Neural cell (in vitro differentiated cells): Measurements from ENCODE around the gene SRC. TPM values are rescaled to one million over a fixed set of nuclear protein-coding genes. Genes with fewer than 3 reads are reported as not detected.

Experiments used
- H2AFZ ChIP-seq: fragments of 200-600, 300-800 bp; sonication (generic), shearing (Covaris generic); 2 replicates; pipeline ENCODE4 v1.6.0; 2014; ENCODE audit warnings: low read depth, mild to moderate bottlenecking, antibody characterized with exemption, low read length, moderate library complexity
- H3F3A ChIP-seq: fragments of 200-600 bp; shearing (Covaris generic); 2 replicates; pipeline ENCODE4 v1.6.1; 2016; ENCODE audit warnings: mild to moderate bottlenecking, moderate library complexity, mixed read lengths, antibody characterized with exemption, low read length; ENCODE audit not compliant: insufficient read depth, poor library complexity, severe bottlenecking
- H3K27ac ChIP-seq: fragments of 200-600, 300-800 bp; sonication (generic), shearing (Covaris generic); 2 replicates; pipeline ENCODE4 v1.5.1; 2014; ENCODE audit warnings: mild to moderate bottlenecking, low read length, moderate library complexity
- H3K27me3 ChIP-seq: fragments of 300-800, 200-600 bp; sonication (generic), shearing (Covaris generic); 2 replicates; pipeline ENCODE4 v1.6.0; 2014; ENCODE audit warnings: mild to moderate bottlenecking, low read depth, low read length, moderate library complexity; ENCODE audit not compliant: insufficient read depth
- H3K36me3 ChIP-seq: fragments of 300-800, 200-600 bp; sonication (generic), shearing (Covaris generic); 2 replicates; pipeline ENCODE4 v1.5.1; 2014; ENCODE audit warnings: mild to moderate bottlenecking, antibody characterized with exemption, low read length, moderate library complexity; ENCODE audit not compliant: insufficient read depth
- H3K4me2 ChIP-seq: fragments of 300-800, 200-600 bp; sonication (generic), shearing (Covaris generic); 2 replicates; pipeline ENCODE4 v1.6.0; 2014; ENCODE audit warnings: mild to moderate bottlenecking, low read length
- H3K4me3 ChIP-seq: fragments of 300-800, 200-600 bp; sonication (generic), shearing (Covaris generic); 2 replicates; pipeline ENCODE4 v1.5.1; 2014; ENCODE audit warnings: mild to moderate bottlenecking, low read length, moderate library complexity
- H3K79me2 ChIP-seq: fragments of 200-600 bp; shearing (Covaris generic); replicated peaks from 2 replicates; pipeline ENCODE4 v1.6.0; 2014; ENCODE audit warnings: mild to moderate bottlenecking, low read length, moderate library complexity; ENCODE audit not compliant: insufficient read depth
- H3K9ac ChIP-seq: fragments of 300-800, 200-600 bp; sonication (generic), shearing (Covaris generic); 2 replicates; pipeline ENCODE4 v1.6.1; 2016; ENCODE audit warnings: mild to moderate bottlenecking, low read length, mixed read lengths
- H3K9me2 ChIP-seq: fragments of 200-600 bp; shearing (Covaris generic); 2 replicates; pipeline ENCODE4 v1.6.1; 2016; ENCODE audit warnings: mild to moderate bottlenecking, low read length, mixed read lengths; ENCODE audit not compliant: insufficient read depth
- H3K9me3 ChIP-seq: fragments of 200-600, 300-800 bp; sonication (generic), shearing (Covaris generic); 2 replicates; pipeline ENCODE4 v1.6.1; 2016; ENCODE audit warnings: mild to moderate bottlenecking, mixed run types, low read length, moderate library complexity, mixed read lengths
- H4K20me1 ChIP-seq: fragments of 200-600 bp; shearing (Covaris generic); 2 replicates; pipeline ENCODE4 v1.6.1; 2016; ENCODE audit warnings: mild to moderate bottlenecking, mixed run types; ENCODE audit not compliant: insufficient read depth
- EP300 ChIP-seq: fragments of 450-650 bp; conservative IDR thresholded peaks from 2 replicates; pipeline ENCODE4 v1.6.1; 2014; ENCODE audit warnings: antibody characterized with exemption, mild to moderate bottlenecking, moderate library complexity; ENCODE audit not compliant: poor library complexity, severe bottlenecking
- EZH2 ChIP-seq: fragments of 200-600, 300-800 bp; shearing (Covaris generic), sonication (generic); IDR thresholded peaks from 2 replicates; pipeline ENCODE4 v1.6.1; 2014; ENCODE audit warnings: antibody characterized with exemption, low read length, borderline replicate concordance, mild to moderate bottlenecking; ENCODE audit not compliant: insufficient read depth, poor library complexity, severe bottlenecking
- MXI1 ChIP-seq: fragments of 450-650 bp; conservative IDR thresholded peaks from 2 replicates; pipeline ENCODE4 v1.6.1; 2014; ENCODE audit warnings: antibody characterized with exemption, mild to moderate bottlenecking; ENCODE audit not compliant: poor library complexity, severe bottlenecking
- POLR2AphosphoS5 ChIP-seq: IDR thresholded peaks from 2 replicates; pipeline ENCODE4 v1.6.1; 2012
- RAD21 ChIP-seq: fragments of 450-650 bp; conservative IDR thresholded peaks from 2 replicates; pipeline ENCODE4 v1.6.1; 2014; ENCODE audit warnings: antibody characterized with exemption, mild to moderate bottlenecking, moderate library complexity
- REST ChIP-seq: IDR thresholded peaks from 2 replicates; pipeline ENCODE4 v1.6.1; 2012; ENCODE audit warnings: borderline replicate concordance
- SMC3 ChIP-seq: fragments of 450-650 bp; conservative IDR thresholded peaks from 2 replicates; pipeline ENCODE4 v1.6.1; 2014; ENCODE audit warnings: antibody characterized with exemption, mild to moderate bottlenecking, moderate library complexity; ENCODE audit not compliant: poor library complexity
- TAF1 ChIP-seq: IDR thresholded peaks from 2 replicates; pipeline ENCODE4 v1.6.1; 2012; ENCODE audit warnings: low read depth
- polyA plus RNA-seq: library from polyadenylated mRNA; depleted of rRNA; stranded (reverse); fragments of >200 nt; gene quantifications from 2 replicates; pipeline ENCODE4 v1.2.3, GENCODE V29; 2014
- TF ChIP-seq, protein P1 (sequence below): fragments of 450-650 bp; IDR thresholded peaks from 2 replicates; pipeline ENCODE4 v1.5.1; 2014; ENCODE audit warnings: antibody characterized with exemption, mild to moderate bottlenecking, moderate library complexity; ENCODE audit not compliant: poor library complexity, severe bottlenecking

The SRC gene
- polyA plus RNA-seq, 1 donor from 2014 or later = 39.0 TPM

- no peaks in the 10 kb centered on the region for H3K36me3 ChIP-seq
- H3F3A ChIP-seq = no peaks in the 10 kb centered on the region
- TF ChIP-seq REST (no peak), RAD21 (no peak), POLR2AphosphoS5 (no peak), EZH2 (no peak), EP300 (no peak), TAF1 (no peak), MXI1 (no peak), SMC3 (no peak)
- TF ChIP-seq, protein P1, sequence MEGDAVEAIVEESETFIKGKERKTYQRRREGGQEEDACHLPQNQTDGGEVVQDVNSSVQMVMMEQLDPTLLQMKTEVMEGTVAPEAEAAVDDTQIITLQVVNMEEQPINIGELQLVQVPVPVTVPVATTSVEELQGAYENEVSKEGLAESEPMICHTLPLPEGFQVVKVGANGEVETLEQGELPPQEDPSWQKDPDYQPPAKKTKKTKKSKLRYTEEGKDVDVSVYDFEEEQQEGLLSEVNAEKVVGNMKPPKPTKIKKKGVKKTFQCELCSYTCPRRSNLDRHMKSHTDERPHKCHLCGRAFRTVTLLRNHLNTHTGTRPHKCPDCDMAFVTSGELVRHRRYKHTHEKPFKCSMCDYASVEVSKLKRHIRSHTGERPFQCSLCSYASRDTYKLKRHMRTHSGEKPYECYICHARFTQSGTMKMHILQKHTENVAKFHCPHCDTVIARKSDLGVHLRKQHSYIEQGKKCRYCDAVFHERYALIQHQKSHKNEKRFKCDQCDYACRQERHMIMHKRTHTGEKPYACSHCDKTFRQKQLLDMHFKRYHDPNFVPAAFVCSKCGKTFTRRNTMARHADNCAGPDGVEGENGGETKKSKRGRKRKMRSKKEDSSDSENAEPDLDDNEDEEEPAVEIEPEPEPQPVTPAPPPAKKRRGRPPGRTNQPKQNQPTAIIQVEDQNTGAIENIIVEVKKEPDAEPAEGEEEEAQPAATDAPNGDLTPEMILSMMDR = no peak
- no peaks in the 10 kb centered on the region for H3K27me3 ChIP-seq
- no peaks in the 10 kb centered on the region for H3K79me2 ChIP-seq
- H3K9ac ChIP-seq = no peak overlapping the region
- H3K27ac ChIP-seq = no peak overlapping the region
- no peaks in the 10 kb centered on the region for H3K9me3 ChIP-seq
- H3K4me2 ChIP-seq = no peak overlapping the region
- no peak overlapping the region for H2AFZ ChIP-seq
- H3K4me3 ChIP-seq = no peak overlapping the region
- H3K9me2 ChIP-seq = no peaks in the 10 kb centered on the region
- H4K20me1 ChIP-seq = no peaks in the 10 kb centered on the region
Observed at GRCh38 chr20:37314099-37314498, 31.8 kb upstream of the SRC start.

- Histone ChIP-seq H3K9ac (no peak overlapping the region), H3K9me3 (no peaks in the 10 kb centered on the region), H3K4me2 (no peak overlapping the region), H4K20me1 (no peaks in the 10 kb centered on the region), H2AFZ (no peak overlapping the region), H3K27ac (no peak overlapping the region), H3K36me3 (no peaks in the 10 kb centered on the region), H3K9me2 (no peaks in the 10 kb centered on the region), H3K79me2 (no peaks in the 10 kb centered on the region), H3F3A (no peaks in the 10 kb centered on the region), H3K27me3 (no peaks in the 10 kb centered on the region), H3K4me3 (no peak overlapping the region)
- TF ChIP-seq EP300 (no peak), EZH2 (no peak), POLR2AphosphoS5 (no peak), TAF1 (no peak), MXI1 (no peak), REST (no peak), RAD21 (no peak), SMC3 (no peak)
- TF ChIP-seq, protein P1 = no peak
Observed at GRCh38 chr20:37314617-37315016, 31.3 kb upstream of the SRC start.
